Islet precursor cell (in vitro differentiated cells): Measurements from ENCODE around the gene LRFN2.

Experiments used
- DNase-seq: peaks from one replicate; pipeline ENCODE4 v3.0.0-alpha.2; 2018

LRFN2 gene

DNA sequence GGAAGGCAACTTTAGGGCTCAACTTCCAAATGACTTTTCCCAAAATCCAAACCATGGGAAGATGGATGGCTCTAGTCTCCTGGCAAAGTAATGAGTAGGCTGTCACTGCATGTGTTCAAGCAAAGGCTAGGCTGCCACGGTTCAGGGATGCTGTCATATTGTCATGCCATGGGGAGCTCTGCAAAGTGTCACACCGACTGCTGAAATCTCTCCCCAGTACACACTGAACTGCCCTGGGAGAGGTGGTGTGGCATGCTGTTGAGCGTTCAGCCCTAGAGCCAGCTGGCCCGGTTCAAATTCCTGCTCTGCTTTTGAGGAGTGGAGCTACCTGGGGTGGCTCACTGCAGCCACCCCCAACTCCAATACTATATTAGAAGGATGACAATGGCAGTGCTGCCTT is 115.9 kb downstream of the LRFN2 start:
- DNase-seq: no peak

DNA sequence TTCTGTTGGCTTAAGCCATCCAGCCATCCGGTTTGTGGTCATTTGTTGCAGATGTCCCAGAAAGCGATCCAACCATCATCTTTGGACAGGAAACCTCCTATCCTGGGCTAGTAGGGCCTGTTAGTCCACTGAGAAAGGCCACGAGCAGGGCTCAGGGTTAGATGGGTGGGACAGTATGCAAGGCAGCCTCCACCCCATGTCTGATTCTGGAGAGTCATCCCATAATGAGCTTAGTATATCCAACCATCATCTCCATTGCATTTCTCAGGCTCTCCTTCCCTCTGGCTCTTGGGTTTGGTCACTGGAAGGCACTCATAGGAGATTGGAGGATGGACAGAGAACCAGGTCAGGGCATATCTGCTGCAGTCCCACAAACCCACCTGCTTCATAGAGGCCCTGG is 117.8 kb downstream of the LRFN2 start:
- DNase-seq: no peak

DNA sequence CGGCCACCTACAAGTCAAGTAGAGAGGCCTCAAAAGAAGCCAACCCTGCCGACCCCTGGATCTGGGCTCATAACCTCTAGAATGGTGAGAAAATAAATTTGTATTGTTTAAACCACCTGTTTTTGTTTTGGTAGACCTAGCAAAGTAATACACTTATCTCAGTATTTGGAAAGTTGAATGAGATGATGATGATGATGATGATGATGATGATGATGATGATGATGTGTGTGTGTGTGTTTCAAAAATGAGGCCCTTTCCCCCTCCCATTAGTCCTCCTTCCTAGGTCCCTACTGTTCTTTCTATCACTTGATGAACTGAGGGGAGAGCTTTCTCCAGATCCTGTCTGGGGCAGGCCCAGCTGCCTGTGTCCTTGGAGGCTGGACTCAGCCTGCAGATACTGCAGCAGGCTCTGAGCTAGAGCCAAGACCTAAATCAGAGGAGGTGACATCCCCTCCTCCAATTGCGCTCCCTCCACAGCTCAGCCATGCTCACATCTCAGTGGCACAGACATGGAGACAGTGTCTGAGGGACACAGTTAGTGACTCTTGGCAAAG is 120.1 kb downstream of the LRFN2 start:
- no peak for DNase-seq

DNA sequence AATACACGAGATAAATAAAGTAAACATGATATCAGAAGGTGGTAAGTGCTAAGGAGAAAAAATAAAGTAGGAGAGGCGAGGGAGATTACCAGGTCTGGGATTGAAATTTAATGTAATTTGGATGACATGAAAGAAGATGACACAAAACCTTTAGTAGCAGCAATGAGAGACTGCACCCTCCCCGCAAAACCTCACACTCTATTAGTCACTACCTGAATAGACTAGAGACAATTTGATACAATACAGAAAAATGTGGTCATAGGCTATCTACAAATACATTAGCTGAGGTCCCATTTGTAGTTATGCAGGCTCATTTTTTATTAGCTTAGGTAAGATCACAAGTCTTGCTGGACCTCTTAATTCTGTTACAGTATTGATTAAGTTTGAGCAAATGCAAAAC is 125.5 kb downstream of the LRFN2 start:
- no peak for DNase-seq

DNA sequence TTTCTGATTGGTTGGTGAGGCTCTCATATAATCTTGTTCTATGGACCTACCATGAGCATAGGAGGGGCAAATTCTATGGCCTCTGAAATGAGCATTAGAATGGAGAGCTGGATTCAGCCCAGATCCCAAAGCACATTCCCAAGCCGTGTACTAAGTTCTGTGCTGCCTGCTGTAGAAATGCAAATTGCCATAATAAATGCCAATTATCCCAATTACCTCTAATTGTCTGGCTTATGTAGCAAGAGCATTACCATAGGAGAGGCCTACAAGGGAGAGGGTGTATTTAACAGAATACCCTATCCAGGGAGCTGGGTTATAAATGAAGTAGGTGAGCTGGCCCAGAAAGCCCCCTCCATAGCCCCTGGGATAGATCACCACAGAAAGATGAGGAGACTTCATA is 126.8 kb downstream of the LRFN2 start:
- no peak for DNase-seq

DNA sequence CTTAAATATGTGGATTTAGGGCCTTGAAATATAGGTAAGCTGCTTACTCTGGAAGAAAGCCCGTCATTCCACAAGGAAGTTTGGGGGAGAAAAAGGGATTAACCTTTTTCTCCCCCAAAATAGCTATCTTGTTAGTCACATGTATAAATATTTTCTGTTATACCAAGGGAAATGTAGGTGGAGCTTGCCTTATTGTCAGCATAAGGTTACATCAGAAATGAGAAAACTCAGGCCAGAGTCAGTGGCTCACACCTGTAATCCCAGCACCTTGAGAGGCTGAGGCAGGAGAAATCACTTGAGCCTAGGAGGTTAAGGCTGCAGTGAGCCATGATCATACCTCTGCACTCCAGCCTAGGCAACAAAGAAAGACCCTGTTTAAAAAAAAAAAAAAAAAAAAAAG is 129.9 kb downstream of the LRFN2 start:
- no peak for DNase-seq

DNA sequence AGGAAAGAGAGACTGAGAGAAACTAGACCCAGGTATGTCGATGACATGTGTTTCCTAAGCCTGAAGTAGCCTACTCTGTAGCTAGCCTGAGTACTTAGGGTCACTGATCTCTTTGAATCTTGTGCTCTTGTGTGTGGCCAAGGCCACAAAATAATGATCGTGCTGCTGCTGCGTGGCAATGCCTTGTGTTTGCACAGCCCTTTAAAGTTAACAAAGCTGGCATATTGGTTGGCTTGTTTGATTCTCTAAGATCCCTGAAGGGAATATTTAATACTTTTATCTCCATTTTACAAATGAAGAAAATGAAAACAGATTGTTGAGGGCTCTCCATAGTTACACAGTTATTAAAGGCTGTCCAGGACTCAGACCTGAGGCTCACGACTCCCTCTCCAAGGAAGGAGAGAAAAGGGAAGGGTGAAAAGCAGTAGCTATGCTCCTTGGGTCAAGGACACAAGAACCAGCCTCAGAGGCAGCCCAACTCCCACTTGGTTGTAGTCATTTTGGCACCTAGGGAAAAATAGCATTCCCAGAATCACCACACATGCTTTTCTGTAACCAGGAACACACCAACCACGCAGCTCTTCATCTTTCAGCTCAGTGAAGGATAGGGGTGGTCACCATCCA is 130.7 kb downstream of the LRFN2 start:
- DNase-seq: no peak

DNA sequence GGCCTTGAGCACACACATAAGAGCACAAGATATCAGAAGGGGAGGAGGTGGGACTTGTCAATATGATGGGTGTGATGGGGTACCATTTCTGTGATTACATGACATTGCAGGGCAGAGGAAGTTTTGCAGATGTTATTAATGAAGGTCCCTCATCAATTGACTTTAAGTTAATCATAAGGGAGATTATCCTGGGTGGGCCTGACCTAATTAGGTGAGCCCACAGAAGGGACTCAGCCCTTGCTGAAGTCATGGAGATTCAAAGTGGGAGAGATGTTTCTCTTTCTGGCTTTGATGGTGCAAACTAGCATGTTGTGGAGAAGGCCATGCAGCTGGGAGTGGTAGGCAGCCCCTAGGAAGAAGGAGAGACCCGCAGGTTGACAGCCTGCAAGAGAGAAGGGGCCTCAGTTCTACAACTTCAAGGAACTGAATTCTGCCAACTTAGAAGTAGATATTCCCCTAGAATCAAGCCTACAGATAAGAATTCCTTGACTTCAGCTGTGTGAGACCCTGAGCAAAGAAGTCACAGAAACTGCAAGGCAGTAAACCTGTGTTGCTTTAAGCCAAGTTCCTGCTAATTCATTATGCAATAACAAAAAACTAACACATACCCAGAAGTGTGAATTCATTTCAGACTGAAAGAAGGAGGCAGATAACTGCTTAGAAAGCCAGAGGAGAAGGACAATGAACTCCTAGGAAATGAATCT is 131.3 kb downstream of the LRFN2 start:
- no peak for DNase-seq

DNA sequence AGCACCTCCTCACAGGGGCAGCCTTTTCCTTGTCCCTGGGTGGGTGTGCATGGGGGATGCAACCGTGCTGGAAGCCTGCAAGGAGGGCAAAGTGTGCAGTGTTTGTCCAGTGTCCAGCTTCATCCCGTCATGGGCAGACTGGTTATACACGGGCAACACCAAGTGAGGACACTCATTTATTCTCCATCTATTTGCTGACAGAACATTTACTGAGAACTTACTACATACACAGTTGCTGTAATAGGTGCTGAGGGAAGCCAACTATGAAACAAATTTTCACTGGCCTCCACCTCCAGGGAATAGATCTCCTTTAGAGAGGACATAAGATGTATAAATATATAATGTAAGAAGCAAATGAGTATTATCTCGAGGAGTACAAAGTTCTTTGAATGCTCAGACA is 136.7 kb downstream of the LRFN2 start:
- no peak for DNase-seq

DNA sequence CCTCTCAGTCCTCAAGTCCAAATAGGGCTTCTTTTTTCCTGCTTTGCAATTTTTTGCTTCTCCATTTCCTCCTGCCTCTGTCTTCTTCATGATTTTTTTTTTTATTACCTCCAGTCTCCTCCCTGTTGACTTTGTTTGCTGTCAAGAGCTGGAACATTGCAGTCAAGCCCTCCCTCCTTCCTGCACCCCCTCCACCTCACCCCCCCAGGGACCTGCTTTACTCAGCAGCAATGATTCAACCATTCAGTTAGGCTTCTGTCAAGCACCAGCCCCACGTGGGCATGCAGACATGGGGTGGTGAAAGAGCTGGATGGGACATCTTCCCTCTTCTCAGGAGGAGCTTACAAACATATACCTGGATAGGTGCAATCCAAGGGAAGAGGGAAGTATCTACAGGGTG is 142.4 kb downstream of the LRFN2 start:
- no peak for DNase-seq

DNA sequence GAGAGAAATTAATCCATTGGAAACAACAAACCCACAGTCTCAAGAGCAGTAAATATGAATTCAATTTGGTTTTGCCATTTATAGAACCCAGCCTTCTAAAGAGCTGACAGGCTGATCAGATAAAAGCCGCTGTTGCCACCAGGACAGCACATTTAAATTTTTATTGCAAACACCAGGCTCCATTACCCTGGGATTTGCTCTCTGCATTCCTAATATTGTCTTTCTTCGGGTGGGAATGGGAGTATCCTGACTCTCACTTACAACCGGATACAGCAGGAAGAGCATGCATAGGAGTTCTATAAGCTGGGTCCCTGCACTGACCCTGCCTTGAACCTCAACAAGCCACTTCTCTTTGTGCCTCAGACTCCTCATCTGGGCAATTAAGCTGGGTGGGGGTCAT is 142.9 kb downstream of the LRFN2 start:
- no peak for DNase-seq

DNA sequence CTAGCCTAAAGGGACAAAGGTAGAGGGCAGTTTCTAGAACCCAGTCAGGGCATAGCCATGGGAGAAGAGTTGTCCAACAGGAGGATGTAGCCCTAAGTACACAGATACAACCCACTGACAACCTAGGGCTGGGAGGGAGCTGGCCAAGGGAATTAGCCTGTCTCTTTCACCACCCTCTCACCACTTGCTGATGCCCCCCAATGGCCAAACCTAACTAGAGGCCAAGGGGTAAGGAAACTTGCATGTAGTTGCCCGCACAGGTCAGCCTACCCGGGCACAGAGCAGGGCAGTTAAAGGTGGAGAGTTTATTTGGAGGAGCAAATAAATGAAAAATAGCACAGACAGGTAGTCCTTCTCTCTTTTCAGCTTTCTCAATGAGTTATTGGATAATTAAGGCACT is 143.3 kb downstream of the LRFN2 start:
- DNase-seq: no peak

DNA sequence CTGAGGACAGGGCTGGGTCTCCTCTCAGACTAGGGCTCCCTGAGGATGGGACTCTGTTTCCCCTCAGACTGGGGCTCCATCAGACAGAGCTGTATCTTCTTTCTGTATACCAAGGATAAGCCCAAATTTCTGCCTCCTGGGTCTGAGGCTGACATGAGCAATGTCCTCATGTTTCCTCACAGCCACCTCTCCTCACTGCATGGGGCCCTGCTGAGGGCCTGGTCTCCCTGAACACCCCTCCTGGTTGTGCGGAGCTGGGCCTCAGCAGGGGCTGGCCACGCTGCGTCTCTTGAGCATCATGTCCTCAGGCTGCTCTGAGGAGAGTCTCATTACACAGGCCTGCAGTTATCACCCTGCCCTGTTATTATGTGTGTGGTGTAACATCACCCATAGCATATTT is 144.6 kb downstream of the LRFN2 start:
- no peak for DNase-seq

DNA sequence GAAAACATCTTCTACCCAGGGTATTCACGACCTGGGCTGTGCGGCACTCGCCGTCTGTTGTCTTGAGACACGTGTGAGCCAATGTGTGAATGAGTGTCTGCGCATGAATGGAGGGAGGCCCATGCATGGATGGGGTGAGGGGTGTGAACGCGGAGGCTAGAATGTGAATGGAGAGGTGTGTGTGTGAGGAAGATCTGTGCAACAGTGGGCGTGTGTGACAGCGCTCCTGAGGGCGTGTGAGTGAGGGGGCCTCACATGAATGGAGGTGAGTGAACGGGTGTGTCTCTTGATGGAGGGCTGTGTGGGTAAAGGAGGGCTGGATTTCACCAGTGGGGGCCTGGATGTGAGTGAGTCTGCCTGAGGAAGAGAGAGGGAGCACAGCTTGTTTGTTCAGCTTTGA is 146.0 kb downstream of the LRFN2 start:
- DNase-seq: no peak

DNA sequence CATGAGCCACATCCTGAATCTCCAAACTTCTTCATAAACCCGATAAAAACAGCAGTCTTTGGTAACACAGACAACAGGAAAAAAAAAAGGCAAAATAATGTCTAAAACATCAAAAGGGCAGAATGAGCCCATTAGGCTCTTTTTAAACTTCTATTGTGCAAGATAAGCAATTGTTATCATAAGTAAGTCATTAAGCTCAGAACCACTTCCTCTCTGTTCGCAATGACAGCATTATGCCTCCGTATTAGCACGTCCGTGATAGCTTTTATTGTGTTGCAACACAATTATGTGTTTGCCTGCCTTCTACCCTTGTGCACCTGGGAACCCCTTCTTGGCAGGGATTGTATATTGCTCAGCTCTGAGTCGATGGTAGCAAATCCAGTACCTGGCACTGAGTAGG is 147.1 kb downstream of the LRFN2 start:
- no peak for DNase-seq

DNA sequence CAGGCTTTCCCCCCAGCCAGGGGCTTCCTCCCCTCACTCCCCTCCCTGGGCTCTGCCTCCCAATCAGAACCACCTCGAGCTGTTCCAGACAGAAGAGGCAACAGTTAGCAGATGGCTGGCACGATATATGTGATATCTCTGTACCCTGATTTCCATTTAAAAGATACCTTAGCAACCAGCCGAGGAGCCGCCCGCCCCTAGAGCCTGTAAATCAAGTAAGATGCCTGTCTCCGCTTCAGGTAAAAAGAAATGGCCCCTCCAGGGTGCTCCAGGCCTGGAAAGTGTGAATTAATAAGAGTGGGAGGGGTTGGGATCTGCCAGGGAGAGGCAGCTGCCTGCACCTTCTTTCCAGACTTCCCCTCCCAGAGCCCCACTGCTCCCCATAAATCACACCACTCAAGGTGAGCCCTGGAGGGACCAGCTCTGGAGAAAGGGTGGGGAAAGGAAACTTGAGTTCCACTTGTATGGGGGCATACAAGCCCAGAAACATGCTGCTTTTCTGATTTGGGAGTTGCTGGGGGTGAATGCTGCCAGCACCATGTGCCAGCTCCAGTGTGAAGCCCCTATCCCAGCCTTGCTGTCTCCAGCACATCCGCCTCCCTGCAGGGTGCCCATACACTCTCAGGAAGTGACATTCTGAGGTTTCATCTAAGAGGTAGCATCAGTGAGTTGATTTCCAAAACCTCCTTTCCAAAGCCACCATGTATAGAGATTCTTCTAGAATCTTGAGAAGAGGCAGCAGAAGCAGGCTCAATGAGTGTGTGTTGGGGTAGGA is 148.0 kb downstream of the LRFN2 start:
- DNase-seq: no peak

DNA sequence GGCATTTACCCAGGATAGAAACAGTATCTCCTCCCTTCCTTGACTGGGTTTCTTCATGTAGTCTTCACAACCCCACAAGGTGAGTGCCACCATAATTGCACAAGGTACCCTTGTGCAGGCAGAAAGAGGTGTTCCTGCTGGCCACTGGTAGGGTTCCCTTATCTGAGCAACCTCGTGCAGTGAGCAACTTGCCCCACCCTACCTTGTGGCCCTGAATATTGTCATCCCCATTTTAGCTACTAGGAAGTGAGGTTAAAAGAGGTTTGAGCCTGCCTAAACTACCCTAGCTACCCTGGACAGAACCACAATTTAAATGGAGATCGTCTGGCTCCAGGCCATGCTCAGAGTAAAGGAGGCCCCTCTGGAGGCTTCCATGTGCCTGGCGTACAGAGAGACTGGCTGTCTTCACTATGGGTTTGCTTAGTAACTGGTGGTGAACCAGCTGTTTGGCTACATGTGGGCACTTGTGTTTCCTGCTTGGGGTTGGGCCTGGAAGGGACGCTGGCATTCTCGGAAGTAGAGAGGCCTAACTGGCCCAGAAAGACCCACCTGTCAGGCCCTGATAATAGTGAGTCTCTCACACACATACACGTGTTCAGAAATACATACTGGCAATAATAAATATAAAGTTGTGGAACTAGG is 148.8 kb downstream of the LRFN2 start:
- no peak for DNase-seq

DNA sequence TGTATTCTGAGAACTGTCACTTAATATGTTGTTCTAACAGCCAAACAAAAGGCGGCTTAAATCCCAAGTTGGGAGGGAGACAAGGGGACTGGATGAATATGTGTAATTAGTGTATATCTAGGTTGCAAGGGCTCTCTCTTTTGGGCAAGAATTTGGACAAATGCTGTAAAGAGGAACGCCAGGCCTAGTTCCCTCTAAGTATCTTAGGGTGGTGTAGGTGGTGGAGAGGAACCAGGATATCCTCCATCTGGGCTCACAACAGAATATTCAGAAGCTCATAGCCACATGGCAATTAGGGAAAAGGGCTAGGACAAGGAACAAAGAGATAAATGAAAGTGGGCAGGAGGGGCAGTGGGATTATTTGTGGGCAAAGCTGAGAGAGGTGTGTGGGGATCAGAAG is 149.5 kb downstream of the LRFN2 start:
- no peak for DNase-seq

DNA sequence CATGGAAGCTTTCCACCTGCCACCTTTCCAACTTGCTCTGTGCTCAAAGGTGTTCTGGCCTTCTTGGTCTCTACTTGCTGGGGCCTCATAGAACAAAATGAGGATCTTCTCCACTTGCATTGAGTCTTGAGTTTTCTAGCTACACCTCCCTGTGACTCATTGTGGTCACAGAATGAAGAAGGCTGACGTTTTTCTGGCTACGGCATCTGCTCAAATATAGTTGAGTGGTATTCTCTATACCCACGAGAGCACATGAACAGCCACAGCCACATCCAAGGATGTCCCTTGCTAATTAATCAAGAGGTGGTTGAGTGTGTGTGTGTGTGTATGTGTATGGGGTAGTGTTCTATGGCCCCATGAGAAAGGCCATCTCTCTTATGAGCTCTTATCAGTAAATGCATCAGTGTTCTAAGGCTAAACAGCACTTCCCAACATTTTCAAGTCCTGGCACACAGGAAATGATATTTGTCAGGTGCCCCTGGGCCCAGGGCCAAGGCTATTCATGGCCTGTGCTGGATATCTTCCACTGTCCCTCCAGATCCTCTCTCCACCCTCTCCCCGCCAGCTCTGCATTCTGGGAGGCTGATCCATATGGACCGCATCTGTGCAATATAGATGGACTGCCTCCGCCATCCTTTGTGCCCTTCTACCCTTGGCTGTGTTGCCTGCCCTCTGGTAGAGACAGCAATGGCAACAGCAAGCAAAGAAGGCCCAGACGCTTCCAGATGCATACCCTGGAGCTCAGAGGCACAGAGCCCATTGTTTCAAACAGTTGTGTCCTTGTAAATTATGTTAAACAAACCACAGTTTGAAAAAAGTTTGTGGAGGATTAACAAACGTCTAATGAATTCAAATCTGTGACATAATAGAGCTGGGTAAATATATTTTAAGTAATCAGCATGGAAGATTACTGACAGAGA is 150.2 kb downstream of the LRFN2 start:
- DNase-seq: no peak

DNA sequence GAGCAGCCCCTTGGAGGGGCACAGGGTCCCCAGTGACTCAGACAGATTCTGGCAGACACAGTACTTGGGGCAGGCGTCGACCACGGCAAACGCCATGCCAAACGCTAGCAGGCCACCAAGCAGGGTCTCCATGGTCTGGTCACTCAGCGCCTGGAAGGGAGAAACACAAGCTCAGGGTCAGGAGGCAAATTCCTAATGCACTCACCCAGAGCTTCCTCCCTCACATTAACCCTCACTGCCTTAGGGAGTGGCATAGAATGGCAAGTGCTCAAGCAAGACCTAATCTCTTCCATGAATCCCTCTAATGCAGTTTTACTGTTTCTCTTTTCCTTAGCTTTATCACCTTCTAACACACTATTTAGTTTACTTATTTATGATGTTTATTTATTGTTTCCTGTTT is 154.2 kb downstream of the LRFN2 start:
- no peak for DNase-seq

DNA sequence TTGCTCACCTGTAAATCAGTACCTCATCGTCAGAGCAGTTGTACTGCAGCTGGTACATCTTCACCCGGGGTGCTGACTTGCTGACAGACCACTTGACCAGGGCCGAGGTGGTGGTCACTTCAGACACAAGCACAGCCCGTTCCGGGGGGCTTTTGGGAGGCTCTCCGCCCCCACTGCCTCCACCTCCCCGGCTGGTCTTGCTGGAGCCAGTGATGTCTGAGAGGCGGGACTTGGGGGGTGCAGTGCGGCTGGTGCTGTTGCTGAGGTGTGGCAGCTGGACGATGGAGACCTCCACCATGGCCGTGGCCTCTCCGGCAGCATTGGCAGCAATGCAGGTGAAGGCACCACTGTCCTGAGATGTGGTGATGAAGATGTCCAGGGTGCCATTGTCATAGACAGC is 155.5 kb downstream of the LRFN2 start:
- no peak for DNase-seq

DNA sequence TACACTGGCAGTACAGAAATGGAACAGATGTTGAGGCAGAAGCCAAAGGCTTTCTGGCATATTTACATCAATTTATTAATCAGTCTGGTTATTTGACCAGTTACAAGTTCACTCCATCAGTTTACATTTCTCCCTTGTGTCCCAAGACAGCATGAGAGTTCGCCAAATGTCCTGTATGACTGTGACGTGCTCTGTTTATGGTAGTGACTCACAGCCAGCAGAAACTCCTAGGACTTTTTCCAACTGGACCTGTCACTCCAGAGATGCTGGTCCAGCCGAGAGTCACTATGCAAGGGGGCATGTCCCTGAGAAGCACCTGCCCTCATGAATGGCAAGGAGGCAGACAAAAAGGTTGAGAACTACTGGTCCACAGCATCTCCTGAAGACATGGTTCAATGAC is 160.0 kb downstream of the LRFN2 start:
- DNase-seq: no peak
